Measurements from ENCODE around the gene FHOD3. TPM values are rescaled to one million over a fixed set of nuclear protein-coding genes. Genes with fewer than 3 reads are reported as not detected.

The FHOD3 gene
- polyA plus RNA-seq, 2 of the 4 experiments (the other 2 are of a cell fraction) = 2.5 to 3.6 TPM

DNA sequence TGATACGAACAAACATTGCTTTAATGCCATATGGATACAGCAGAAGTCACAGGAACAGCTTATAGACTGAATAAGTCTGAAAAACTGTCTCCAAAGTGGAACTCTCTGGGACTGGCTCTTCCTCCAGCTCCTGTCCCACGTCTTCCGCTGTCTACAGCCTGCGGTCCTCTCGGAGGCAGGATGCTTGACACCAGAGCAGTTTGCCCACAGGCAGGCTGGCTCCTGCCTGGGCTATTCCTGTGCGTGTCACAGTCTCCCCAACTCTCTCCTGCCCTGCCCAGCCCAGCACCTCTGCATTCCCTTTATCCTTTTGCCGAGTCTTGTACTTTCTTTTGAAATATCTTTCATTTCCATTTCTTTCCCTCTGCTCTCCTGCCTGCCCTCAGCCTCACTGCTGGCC, 234.1 kb downstream of the FHOD3 start:
- no peak for TF ChIP-seq PHF8 (IDR thresholded peaks at IDR 0.05; ENCODE audit: borderline replicate concordance, low read depth)
- no peak for TF ChIP-seq MAFK (IDR thresholded peaks at IDR 0.05; ENCODE audit: partially characterized antibody)
- TF ChIP-seq JUNB (IDR thresholded peaks at IDR 0.05) = no peak
- TF ChIP-seq FOSL2 (IDR thresholded peaks at IDR 0.05) = no peak
- TF ChIP-seq FOSL2 (CRISPR knock-in tag; IDR thresholded peaks at IDR 0.05) = no peak
- no peak for TF ChIP-seq NFE2L2 (conservative IDR thresholded peaks at IDR 0.05; ENCODE audit: low read length)
- no peak for TF ChIP-seq SMC3 (IDR thresholded peaks at IDR 0.05)
- TF ChIP-seq CHD4 (IDR thresholded peaks at IDR 0.05; ENCODE audit: borderline replicate concordance) = no peak
- TF ChIP-seq GATA3 (IDR thresholded peaks at IDR 0.05; ENCODE audit: borderline replicate concordance) = no peak
- TF ChIP-seq, protein P1, sequence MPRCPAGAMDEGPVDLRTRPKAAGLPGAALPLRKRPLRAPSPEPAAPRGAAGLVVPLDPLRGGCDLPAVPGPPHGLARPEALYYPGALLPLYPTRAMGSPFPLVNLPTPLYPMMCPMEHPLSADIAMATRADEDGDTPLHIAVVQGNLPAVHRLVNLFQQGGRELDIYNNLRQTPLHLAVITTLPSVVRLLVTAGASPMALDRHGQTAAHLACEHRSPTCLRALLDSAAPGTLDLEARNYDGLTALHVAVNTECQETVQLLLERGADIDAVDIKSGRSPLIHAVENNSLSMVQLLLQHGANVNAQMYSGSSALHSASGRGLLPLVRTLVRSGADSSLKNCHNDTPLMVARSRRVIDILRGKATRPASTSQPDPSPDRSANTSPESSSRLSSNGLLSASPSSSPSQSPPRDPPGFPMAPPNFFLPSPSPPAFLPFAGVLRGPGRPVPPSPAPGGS (IDR thresholded peaks at IDR 0.05) = no peak
- no peak for TF ChIP-seq EHMT2 (IDR thresholded peaks at IDR 0.05; ENCODE audit: low read depth)
- no peak for TF ChIP-seq HEYL (CRISPR knock-in tag; IDR thresholded peaks at IDR 0.05)
- no peak for TF ChIP-seq BHLHE40 (IDR thresholded peaks at IDR 0.05; ENCODE audit: low read depth, low read length)
- TF ChIP-seq FOXS1 (CRISPR knock-in tag; IDR thresholded peaks at IDR 0.05) = no peak
- 58% methylated on average over 7 of the region's 7 CpGs for WGBS (ENCODE audit: missing lambda C conversion rate)
- peaks cover 3% of the 10 kb centered on the region; the same call in 1 of the 3 replicates for H3K4me1 ChIP-seq
- ATAC-seq (no peak), DNase-seq (ENCODE audit: low read depth in 1 of 2, low spot score in 1 of 2) (no peak), FAIRE-seq (no peak)
- H3K4me3 ChIP-seq = no peak overlapping the region
- ChIA-PET POLR2A (no interaction called here), CTCF (no interaction called here)
- no peak overlapping the region for H3K4me2 ChIP-seq
- H3K27ac ChIP-seq = no peak overlapping the region
- H3K9me3 ChIP-seq = no peaks in the 10 kb centered on the region

DNA sequence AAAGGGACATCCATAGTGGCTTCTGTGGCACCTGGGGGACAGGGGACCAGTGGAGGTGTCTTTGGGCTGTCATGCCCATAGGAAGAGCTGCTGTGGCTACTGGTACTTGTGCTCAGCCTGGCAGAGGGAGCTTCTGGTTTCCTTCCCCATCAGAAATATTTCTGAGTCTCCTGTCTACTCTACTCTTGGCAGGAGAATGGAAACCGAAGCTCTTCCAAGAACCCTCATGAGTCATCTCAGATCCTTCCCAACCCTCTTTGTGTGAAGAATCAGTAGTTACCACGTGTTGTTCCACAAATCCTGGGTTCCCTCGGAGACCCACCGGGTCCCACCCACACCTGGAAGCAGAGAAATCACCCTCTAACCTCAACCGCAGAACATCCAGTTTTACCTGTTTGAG, 234.9 kb downstream of the FHOD3 start:
- Histone ChIP-seq H3K4me3 (no peak overlapping the region), H3K4me1 (peaks cover 3% of the 10 kb centered on the region; the same call in 1 of the 3 replicates), H3K4me2 (no peak overlapping the region), H3K9me3 (no peaks in the 10 kb centered on the region), H3K27ac (no peak overlapping the region)
- FAIRE-seq = no peak
- ChIA-PET POLR2A (no interaction called here), CTCF (no interaction called here)
- whole genome bisulfite sequencing (ENCODE audit: missing lambda C conversion rate) = 47% methylated on average over 5 of the region's 5 CpGs
- ATAC-seq = no peak
- DNase-seq (ENCODE audit: low read depth in 1 of 2, low spot score in 1 of 2) = no peak
- no peak for TF ChIP-seq EHMT2 (IDR thresholded peaks at IDR 0.05; ENCODE audit: low read depth)
- no peak for TF ChIP-seq ZC3H11A (IDR thresholded peaks at IDR 0.05)
- TF ChIP-seq, protein P2, sequence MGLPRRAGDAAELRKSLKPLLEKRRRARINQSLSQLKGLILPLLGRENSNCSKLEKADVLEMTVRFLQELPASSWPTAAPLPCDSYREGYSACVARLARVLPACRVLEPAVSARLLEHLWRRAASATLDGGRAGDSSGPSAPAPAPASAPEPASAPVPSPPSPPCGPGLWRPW (IDR thresholded peaks at IDR 0.05) = no peak
- TF ChIP-seq, protein P3, sequence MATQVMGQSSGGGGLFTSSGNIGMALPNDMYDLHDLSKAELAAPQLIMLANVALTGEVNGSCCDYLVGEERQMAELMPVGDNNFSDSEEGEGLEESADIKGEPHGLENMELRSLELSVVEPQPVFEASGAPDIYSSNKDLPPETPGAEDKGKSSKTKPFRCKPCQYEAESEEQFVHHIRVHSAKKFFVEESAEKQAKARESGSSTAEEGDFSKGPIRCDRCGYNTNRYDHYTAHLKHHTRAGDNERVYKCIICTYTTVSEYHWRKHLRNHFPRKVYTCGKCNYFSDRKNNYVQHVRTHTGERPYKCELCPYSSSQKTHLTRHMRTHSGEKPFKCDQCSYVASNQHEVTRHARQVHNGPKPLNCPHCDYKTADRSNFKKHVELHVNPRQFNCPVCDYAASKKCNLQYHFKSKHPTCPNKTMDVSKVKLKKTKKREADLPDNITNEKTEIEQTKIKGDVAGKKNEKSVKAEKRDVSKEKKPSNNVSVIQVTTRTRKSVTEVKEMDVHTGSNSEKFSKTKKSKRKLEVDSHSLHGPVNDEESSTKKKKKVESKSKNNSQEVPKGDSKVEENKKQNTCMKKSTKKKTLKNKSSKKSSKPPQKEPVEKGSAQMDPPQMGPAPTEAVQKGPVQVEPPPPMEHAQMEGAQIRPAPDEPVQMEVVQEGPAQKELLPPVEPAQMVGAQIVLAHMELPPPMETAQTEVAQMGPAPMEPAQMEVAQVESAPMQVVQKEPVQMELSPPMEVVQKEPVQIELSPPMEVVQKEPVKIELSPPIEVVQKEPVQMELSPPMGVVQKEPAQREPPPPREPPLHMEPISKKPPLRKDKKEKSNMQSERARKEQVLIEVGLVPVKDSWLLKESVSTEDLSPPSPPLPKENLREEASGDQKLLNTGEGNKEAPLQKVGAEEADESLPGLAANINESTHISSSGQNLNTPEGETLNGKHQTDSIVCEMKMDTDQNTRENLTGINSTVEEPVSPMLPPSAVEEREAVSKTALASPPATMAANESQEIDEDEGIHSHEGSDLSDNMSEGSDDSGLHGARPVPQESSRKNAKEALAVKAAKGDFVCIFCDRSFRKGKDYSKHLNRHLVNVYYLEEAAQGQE (IDR thresholded peaks at IDR 0.05) = no peak
- TF ChIP-seq NR3C1 (IDR thresholded peaks at IDR 0.05) = no peak
- TF ChIP-seq CBX8 (IDR thresholded peaks at IDR 0.05) = no peak
- TF ChIP-seq, protein P4, sequence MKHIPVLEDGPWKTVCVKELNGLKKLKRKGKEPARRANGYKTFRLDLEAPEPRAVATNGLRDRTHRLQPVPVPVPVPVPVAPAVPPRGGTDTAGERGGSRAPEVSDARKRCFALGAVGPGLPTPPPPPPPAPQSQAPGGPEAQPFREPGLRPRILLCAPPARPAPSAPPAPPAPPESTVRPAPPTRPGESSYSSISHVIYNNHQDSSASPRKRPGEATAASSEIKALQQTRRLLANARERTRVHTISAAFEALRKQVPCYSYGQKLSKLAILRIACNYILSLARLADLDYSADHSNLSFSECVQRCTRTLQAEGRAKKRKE (CRISPR knock-in tag; IDR thresholded peaks at IDR 0.05; ENCODE audit: low read depth) = no peak
- TF ChIP-seq, protein P5, sequence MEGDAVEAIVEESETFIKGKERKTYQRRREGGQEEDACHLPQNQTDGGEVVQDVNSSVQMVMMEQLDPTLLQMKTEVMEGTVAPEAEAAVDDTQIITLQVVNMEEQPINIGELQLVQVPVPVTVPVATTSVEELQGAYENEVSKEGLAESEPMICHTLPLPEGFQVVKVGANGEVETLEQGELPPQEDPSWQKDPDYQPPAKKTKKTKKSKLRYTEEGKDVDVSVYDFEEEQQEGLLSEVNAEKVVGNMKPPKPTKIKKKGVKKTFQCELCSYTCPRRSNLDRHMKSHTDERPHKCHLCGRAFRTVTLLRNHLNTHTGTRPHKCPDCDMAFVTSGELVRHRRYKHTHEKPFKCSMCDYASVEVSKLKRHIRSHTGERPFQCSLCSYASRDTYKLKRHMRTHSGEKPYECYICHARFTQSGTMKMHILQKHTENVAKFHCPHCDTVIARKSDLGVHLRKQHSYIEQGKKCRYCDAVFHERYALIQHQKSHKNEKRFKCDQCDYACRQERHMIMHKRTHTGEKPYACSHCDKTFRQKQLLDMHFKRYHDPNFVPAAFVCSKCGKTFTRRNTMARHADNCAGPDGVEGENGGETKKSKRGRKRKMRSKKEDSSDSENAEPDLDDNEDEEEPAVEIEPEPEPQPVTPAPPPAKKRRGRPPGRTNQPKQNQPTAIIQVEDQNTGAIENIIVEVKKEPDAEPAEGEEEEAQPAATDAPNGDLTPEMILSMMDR (IDR thresholded peaks at IDR 0.05) = no peak
- TF ChIP-seq ZNF302 (CRISPR knock-in tag; IDR thresholded peaks at IDR 0.05) = no peak
- no peak for TF ChIP-seq GATA3 (IDR thresholded peaks at IDR 0.05; ENCODE audit: borderline replicate concordance)
- TF ChIP-seq FOSL2 (IDR thresholded peaks at IDR 0.05) = no peak
- TF ChIP-seq FOSL2 (CRISPR knock-in tag; IDR thresholded peaks at IDR 0.05) = no peak
- no peak for TF ChIP-seq CEBPB (IDR thresholded peaks at IDR 0.05)
- no peak for TF ChIP-seq ESRRA (IDR thresholded peaks at IDR 0.05; ENCODE audit: borderline replicate concordance, low read length)
